GM08714 (cell line): ENCODE data around the gene INPP5K.

Experiments used
- H3K4me3 ChIP-seq: fragments of 200-500 bp; sonication (Bioruptor generic); 2 replicates; pipeline ENCODE4 v1.5.1; 2014; ENCODE audit warnings: mild to moderate bottlenecking, low read length, inconsistent platforms
- ZNF274 ChIP-seq: IDR thresholded peaks from 2 replicates; pipeline ENCODE4 v1.6.1; 2012; ENCODE audit warnings: mild to moderate bottlenecking, low read depth, low read length

Gene INPP5K

DNA sequence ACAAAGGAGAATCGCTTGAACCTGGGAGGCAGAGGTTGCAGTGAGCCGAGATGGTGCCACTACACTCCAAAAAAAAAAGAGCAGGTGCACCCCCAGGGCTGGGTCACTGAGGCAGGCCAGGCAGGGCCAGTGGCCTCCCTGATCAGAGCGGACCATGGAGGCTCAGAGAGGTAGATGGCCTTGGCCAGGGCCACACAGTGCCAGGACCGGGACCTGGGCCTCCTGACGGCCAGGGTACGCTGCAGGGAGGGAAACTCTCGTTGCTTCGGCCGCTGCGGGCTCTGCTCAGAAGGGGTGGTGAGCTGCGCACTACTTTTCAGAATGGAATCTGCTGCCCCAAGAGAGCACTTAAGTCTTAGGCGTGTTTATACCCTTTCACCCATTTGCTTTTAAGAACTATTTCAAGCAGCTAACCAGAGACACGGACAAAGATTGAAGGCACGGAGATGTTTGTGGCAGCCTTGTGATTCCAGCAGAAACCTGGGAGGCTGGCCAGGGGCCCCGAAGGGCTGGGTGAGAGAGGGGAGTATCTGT is 41.0 kb downstream of the INPP5K start:
- no peak overlapping the region for H3K4me3 ChIP-seq
- TF ChIP-seq ZNF274 = no peak

DNA sequence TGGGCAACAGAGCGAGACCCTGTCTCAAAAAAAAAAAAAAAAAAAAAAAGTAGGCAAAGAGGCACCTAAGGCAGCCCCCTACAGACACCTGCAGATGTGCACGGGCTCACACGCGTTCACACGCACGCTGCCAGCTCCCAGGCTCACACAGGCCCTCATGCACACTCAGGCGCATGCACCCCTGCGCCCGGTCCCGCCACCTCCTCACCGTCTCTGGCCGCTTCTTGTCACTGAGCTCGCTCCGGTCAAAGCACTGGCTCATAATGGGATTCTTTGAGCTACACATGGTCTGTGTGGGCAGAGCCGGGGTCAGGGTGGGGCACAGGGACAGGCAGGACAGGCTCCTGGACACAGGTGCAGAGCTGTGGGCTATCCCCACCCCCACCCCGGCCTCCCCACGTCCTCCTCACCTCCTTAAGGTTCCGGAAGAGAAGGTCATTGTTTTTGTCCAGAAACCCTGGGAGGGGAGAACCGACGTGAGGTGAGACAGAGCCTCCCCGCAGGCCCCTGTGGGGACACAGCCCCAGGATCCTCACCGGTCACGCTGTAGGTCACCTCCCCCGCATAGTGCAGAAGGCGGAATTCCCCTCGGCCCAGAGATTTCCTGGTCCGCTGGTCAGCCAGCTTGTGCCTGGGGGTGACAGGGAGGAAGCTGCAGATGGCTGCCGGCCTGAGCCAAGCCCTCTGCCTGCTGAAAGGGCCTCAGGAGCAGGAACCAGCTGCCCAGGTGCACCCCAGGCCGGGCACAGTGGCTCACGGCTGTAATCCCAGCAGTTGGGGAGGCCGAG is 41.8 kb downstream of the INPP5K start:
- no peak for TF ChIP-seq ZNF274
- no peak overlapping the region; the same call in 1 of the 2 replicates for H3K4me3 ChIP-seq

DNA sequence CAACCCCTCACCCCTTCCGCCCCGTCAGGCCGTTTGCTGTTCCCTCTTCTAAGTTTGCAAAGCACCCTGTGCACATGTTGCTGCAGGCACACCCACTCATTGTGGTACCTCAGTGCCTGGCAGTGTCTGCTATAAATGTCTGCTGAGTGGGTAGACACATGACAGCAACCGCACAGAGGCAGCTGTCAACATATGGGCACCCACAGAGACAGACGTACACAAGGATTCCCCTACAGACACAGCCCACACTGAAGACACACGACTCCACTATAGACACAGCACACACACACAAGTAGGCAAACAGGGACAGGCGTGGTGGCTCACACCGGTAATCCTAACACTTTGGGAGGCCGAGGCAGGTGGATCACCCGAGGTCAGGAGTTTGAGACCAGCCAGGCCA is 42.6 kb downstream of the INPP5K start:
- H3K4me3 ChIP-seq = no peak overlapping the region
- no peak for TF ChIP-seq ZNF274

DNA sequence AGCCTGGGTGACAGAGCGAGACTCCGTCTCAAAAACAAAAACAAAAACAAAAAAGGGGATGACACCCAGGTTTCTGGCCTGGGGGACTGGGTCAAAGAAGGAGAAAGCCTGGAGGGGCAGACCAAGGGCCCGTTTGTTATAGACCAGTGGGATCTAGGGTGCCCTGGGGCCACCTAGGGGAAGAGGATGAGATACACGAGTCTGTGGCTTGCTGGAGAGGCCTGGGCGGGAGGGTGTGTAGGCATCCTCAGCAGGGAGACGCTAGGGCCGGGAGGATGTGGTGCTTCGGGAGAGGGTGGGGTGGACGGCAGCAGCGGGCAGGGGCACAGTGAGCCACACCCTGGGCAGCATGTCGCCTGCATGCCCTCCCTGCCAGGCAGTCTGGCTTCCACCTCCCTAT is 43.2 kb downstream of the INPP5K start:
- no peak overlapping the region for H3K4me3 ChIP-seq
- no peak for TF ChIP-seq ZNF274

DNA sequence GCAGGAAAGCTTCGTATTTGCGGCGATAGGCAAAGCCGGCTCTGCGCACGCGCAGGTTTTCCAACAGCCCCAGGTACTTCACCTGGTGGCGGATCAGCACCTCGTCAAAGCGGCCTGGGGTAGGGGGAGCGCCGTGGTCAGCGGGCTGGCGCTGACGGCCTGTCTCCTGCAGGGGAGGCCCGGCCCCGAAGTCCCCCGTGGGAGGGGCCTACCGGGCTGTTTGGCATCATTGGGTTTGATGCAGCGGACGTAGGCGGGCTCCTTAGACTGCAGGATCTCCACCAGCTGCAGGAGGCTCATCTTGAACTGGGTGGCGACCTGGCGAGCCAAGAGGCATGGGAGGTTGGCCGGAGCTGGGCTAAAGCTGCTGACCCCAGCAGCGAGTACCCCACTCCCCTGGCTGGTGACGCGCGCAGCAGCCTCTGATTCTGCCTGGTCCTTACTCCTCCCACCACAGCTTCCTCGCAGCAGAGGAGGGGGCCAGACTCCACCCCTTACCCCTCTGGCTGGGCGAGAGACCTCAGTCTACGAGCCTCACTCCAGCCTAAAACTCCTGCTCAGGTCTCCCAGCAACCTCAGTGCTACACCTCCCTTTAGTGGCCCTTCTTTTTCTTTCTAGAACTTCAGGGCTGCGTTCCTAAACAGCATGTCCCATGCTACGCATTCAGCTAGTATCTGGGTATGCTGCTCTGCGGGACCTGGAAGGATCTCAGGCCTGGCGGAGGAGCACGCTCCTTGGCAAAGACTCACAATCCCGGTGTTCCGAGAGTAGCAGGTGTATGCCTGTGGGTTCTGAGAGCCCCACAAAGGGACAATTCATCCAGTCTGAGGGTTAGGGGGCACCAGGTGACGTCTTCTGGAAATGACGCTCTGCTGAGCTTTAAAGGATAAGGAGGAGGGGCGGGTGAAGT is 44.2 kb downstream of the INPP5K start:
- no peak overlapping the region for H3K4me3 ChIP-seq
- TF ChIP-seq ZNF274 = no peak

DNA sequence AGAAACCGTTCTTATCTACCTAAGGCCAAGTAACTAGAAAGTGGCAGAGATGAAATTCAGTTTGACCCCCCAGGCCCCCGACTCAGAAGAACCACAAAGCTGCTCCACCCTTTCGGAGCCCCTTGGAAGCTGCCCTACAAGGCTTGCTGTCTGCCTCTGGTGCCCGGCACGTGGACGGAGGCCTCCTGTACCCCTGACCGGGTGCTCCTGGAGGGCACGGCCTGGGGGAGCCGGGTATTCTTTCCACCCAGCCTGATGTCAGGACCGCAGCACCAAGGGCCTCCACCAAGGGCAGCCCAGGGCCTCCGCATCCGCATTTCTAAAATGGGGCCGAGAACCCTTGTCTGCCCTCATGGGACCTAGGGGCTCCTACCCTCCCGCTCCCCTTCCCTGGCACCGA is 44.9 kb downstream of the INPP5K start:
- no peak overlapping the region for H3K4me3 ChIP-seq
- TF ChIP-seq ZNF274 = no peak

DNA sequence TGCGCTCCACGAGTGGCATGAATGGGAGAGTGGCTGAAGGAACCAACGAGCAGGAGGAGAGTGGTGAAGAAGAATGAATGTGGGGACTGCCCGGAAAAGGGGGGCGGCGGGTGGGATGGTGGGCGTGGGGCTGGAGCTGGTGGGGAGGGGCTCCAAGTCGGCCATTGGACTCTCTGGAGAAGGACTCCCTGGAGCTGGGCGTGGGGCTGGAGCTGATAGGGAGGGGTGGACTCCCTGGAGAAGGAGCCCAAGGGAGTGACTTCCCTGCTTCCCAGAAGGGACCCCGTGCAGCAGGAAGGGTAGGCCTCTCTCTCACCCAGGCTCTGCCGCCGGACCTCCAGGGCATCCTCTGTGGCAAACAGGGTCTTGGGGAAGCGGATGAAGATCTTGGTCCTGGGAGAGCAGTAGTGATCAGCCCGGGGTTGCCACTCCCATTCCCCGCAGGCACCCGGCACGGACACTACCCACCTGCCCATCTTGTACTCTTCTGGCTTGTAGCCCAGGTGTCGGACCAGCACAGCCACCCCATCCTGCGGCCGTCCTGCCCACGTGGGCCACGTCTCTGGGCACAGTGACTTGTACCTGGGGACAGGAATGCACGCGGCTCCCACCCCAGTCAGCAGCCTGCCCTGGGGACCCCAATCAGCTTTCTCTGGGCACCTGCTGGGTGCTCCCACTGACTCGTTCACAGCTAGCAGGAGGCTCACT is 45.5 kb downstream of the INPP5K start:
- no peak overlapping the region for H3K4me3 ChIP-seq
- no peak for TF ChIP-seq ZNF274

DNA sequence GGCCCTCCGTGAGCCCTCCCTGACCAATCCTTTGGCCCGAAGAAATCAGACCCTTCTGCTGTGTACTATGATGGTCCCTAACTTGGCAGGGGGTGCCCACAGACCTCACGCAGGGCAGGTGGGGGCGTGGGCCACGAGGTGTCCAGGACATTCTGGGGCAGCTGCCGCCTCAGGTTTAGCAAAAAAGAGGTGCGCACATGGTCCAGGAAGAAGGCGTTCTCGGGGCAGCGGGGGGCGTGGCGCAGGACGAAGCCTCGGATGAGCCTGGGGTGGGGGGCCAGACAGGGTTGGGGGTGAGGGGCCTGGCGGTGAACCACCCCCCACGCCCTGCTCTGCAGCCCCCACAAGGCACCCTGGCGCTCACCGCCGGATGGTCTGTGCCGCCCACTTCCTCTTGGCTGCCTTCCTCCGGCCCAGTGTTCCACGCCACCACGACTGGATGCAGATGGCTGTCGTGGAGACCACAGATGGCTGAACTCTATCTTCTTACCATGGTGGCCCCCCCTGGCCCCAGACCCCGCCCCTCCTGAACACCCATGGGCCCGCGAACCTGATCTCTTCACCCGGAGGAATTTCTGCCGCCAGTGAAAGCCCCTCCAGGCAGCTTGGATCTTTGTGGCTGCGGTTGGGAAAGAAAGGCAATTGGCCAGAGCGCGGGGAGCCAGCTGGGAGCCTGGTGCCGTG is 46.2 kb downstream of the INPP5K start:
- no peak for TF ChIP-seq ZNF274
- no peak overlapping the region for H3K4me3 ChIP-seq

DNA sequence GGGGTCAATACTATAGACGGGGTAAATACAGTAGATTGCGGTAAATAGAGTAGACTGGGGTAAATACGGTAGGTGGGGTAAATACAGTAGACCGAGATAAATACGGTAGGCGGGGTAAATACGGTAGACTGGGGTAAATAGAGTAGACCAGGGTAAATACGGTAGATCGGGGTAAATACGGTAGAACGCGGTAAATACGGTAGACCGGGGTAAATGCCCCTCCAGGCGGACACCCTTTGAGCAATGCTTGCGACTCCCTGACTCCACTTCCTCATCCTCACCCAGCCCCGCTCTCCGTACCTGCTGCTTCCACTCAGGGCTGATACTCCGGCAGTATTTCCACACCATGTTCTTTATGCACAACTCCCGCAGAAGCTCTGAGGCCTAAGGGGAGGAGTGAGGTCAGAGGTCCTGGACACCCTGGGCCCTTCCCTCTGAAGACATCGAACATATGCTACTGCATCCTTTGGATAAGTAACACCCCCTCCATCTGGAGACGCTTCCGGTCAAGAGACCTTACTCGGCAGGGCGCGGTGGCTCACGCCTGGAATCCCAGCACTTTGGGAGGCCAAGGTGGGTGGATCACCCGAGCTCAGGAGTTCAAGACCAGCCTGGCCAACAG is 47.1 kb downstream of the INPP5K start:
- no peak overlapping the region for H3K4me3 ChIP-seq
- TF ChIP-seq ZNF274 = no peak

DNA sequence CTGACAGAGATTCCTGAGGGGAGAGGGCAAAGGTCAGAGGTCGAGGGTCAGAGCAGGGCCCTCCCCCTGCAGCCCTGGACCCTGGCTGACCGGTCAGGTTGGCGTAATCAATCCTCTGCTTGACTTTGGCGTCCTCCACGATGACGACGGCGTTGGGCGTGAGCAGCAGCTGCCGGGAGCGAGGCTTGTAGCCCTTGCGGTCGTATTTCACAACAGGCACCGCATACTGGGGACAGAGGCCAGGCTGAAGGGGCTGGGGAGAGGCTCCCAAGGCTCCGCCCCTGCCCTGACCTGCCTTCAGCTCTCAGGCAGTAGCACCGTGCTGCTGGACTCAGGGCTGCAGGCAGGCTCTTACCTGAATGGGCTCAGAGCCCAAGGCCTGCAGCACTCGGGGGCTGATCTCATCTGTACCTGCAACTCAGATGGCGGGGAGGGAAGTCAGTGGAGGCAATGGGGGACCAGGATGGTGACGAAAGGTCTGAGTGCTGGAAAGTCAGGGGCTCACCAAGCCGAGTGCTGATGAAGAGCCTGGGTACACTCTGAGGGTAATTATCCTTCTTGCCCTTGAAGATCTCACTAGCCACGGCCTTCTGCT is 48.4 kb downstream of the INPP5K start:
- no peak overlapping the region for H3K4me3 ChIP-seq
- TF ChIP-seq ZNF274 = no peak

DNA sequence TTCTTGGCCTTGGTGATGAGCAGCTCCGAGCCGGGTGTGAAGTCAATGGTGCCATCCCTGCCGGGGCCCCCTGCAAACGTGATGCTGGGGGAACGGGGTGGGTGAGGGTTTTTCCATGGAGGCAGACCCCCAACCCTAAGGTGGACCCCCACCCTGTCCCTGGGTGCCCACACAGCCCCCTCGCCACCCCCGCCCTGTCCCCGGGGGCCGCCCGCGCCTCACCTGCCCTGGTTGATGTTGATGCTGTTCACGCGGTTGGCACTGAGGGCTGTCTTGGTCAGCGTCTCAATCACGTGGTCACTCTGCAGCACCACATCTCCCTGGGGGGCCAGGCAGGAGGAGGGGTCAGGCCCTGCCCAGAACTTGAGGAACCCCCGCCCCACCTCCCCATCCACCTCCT is 49.2 kb downstream of the INPP5K start:
- no peak overlapping the region for H3K4me3 ChIP-seq
- TF ChIP-seq ZNF274 = no peak

DNA sequence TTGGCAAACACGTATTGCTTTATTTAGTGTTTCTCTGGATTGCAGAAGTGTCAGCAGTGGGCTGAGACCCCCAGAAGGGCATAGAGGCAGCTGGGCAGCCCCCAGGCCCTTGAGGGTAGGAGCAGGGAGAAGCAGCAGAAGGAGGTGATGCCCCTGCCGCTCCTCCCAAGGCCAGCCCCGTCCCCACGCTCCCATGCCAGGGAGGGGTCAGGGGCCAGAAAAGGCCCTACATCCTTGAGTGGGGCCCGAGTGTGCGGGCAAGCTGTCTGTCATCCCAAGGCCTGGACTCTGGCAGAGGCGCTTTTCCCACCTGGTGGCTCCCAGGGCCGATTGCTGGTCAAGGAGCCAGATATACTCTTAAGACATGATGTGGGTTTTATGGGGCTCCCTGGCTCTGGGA is 52.2 kb downstream of the INPP5K start:
- no peak overlapping the region for H3K4me3 ChIP-seq
- TF ChIP-seq ZNF274 = no peak
